HEK293T (cell line): ENCODE data around the gene GRPEL1.

Experiments used
- CTCF ChIA-PET: fragments of 350-600 bp; formaldehyde crosslinking; extraction: SDS; loops from one replicate; lab custom pipeline; 2021; ENCODE audit warnings: antibody characterized with exemption, inconsistent platforms; lab: Yijun Ruan, JAX
- POLR2A ChIA-PET: fragments of 350-600 bp; formaldehyde crosslinking; extraction: SDS; loops from one replicate; lab custom pipeline; 2020; ENCODE audit warnings: antibody characterized with exemption, inconsistent platforms; lab: Yijun Ruan, JAX
- DNase-seq: peaks from one replicate; pipeline ENCODE4 v3.0.0; 2012; ENCODE audit warnings: mixed read lengths; ENCODE audit errors: extremely low spot score
- ARNT ChIP-seq: fragments of 450-650 bp; IDR thresholded peaks from 2 replicates; pipeline ENCODE4 v1.6.1; 2017; ENCODE audit warnings: mild to moderate bottlenecking
- BHLHE40 ChIP-seq: fragments of 450-650 bp; IDR thresholded peaks from 2 replicates; pipeline ENCODE4 v1.6.1; 2016; ENCODE audit warnings: mild to moderate bottlenecking, moderate library complexity, borderline replicate concordance
- CTBP1 ChIP-seq: fragments of 450-650 bp; IDR thresholded peaks from 2 replicates; pipeline ENCODE4 v1.6.1; 2016; ENCODE audit warnings: borderline replicate concordance
- ELF4 ChIP-seq: fragments of 450-650 bp; IDR thresholded peaks from 2 replicates; pipeline ENCODE4 v1.6.1; 2017; ENCODE audit warnings: antibody characterized with exemption
- FOXA1 ChIP-seq: fragments of 450-650 bp; IDR thresholded peaks from 2 replicates; pipeline ENCODE4 v1.6.1; 2016; ENCODE audit warnings: mild to moderate bottlenecking
- FOXK2 ChIP-seq: fragments of 450-650 bp; IDR thresholded peaks from 2 replicates; pipeline ENCODE4 v1.6.1; 2016; ENCODE audit warnings: mild to moderate bottlenecking
- FOXM1 ChIP-seq: fragments of 450-650 bp; IDR thresholded peaks from 2 replicates; pipeline ENCODE4 v1.6.1; 2017; ENCODE audit warnings: mild to moderate bottlenecking, borderline replicate concordance
- HDGF ChIP-seq: fragments of 450-650 bp; IDR thresholded peaks from 2 replicates; pipeline ENCODE4 v1.6.1; 2017; ENCODE audit warnings: antibody characterized with exemption, borderline replicate concordance
- L3MBTL2 ChIP-seq: fragments of 450-650 bp; conservative IDR thresholded peaks from 2 replicates; pipeline ENCODE4 v1.6.1; 2016; ENCODE audit warnings: mild to moderate bottlenecking
- LEF1 ChIP-seq: fragments of 450-650 bp; IDR thresholded peaks from 2 replicates; pipeline ENCODE4 v1.6.1; 2017; ENCODE audit warnings: mild to moderate bottlenecking, borderline replicate concordance
- NFRKB ChIP-seq: fragments of 450-650 bp; IDR thresholded peaks from 2 replicates; pipeline ENCODE4 v1.6.1; 2016; ENCODE audit warnings: mild to moderate bottlenecking, moderate library complexity
- PKNOX1 ChIP-seq: fragments of 450-650 bp; IDR thresholded peaks from 2 replicates; pipeline ENCODE4 v1.6.1; 2016
- SP1 ChIP-seq: fragments of 450-650 bp; IDR thresholded peaks from 2 replicates; pipeline ENCODE4 v1.6.1; 2017
- SUZ12 ChIP-seq: fragments of 450-650 bp; IDR thresholded peaks from 2 replicates; pipeline ENCODE4 v1.6.1; 2016; ENCODE audit warnings: mild to moderate bottlenecking
- TARDBP ChIP-seq: fragments of 450-650 bp; IDR thresholded peaks from 2 replicates; pipeline ENCODE4 v1.6.1; 2016
- ZNF384 ChIP-seq: fragments of 450-650 bp; IDR thresholded peaks from 2 replicates; pipeline ENCODE4 v1.6.1; 2016

The GRPEL1 gene

GRCh38 chr4:7013175-7013574, 54.7 kb downstream of the GRPEL1 start:
- POLR2A ChIA-PET = no interaction called here
- no peak for DNase-seq
- TF ChIP-seq PKNOX1 (no peak), L3MBTL2 (no peak), NFRKB (no peak), FOXM1 (no peak), SUZ12 (no peak), TARDBP (no peak), BHLHE40 (no peak), SP1 (no peak), LEF1 (no peak), ELF4 (no peak), CTBP1 (no peak), FOXK2 (no peak), ARNT (no peak), FOXA1 (no peak), HDGF (no peak), ZNF384 (no peak)
- CTCF ChIA-PET = no interaction called here

GRCh38 chr4:7009564-7009963, 58.3 kb downstream of the GRPEL1 start:
- ChIA-PET POLR2A (no interaction called here), CTCF (no interaction called here)
- TF ChIP-seq FOXM1 (no peak), ARNT (no peak), HDGF (no peak)
- DNase-seq = no peak
